A172 (cell line): ENCODE data around the gene YIPF5. TPM values are rescaled to one million over a fixed set of nuclear protein-coding genes. Genes with fewer than 3 reads are reported as not detected.
A peak's percentile ranks its signal among the peaks of the same experiment; 100 is the strongest.

ENCODE experiments used
- DNase-seq: peaks from one replicate; pipeline ENCODE4 v3.0.0-alpha.2; 2015; ENCODE audit warnings: low spot score
- total RNA-seq: library from RNA; depleted of rRNA; stranded (reverse); fragments of >200 nt; shearing (Covaris generic); gene quantifications from 2 replicates; pipeline ENCODE4 v1.2.3, GENCODE V29; 2014; rRNA removed

YIPF5 gene
- total RNA-seq, 1 experiment from 2014 or later, result 68.3 TPM

DNA sequence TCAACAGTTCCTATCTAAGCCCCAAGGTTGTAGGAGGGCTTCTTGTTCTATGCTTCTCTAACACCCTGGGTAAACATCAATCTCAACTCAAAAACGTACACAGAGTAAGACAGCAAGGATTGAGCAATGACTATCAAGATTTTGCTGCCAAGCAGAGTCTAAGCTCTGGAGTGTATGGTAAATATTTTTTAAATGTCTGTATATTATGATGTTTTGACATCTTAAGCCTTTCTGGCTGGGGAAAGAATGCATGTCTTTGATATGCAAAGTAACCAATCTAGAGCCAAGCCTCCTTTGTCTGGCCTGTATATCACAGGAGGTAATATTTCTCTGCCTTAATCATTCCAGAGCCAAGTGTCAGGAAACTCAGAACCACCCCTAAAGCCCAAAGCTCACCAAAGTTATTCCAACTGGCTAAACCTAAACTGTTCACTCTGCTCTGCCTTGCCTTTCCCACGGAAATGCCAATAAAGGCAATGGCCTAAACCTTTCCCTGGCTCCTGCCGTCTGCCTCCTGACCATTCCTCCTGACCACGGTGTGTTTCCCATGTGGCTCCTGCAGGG, 45.2 kb downstream of the YIPF5 start:
- peak; percentile 8 for DNase-seq

DNA sequence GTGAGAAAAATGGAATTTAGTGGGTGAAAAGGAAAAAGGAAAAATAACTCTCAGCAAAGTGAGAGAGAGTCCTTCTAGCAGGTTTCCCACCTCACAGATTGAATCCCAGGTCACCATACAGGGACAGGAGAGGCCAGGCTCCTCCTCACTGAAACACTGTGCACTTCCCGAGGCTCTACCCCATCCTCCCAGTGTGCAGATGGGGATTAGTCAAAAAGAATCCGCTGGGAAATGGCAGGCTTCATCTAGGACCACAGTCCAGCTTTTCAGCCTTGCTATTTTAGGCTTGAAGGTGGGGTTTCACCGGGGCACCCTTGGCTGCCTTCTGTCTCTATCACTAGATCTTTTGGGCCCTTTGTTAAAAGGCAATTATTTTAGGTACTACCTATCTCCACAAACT, 47.8 kb downstream of the YIPF5 start:
- no peak for DNase-seq

DNA sequence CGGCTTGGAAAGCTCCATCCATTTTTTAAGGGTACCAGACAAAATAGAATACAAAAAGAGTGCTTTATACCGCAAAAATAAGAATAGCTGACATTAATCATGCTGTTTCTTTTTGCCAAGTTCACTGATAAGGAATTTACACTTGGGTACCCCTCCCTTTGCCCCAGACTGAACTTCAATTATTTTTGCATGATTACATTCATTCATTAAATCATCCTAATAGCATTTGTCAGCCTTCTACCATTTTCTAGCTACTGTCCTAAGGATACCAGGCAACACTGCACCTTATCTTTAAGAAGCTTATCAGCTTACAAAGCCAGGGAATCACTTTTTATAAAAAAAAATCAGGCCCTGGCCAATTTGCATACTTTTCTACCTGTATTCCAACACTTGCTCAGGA, 48.4 kb downstream of the YIPF5 start:
- DNase-seq, result no peak

DNA sequence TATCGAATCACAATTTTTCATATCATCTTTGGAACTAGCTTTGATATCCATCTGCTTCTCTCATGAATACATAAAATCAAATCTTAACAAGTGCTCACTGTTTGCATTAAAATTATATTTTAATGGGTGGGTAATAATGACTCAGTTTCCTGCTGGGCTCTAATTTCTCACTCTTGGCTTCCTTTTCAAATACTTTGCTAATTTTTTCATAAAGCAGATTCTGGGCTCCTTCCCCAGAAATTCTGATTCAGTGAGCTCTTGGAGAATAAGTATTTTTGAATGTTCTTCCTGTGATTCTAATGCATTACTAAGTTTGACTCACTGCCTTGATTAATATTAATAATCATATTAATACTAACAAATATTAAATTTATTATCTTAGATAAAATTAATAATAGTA, 48.9 kb downstream of the YIPF5 start:
- no peak for DNase-seq

DNA sequence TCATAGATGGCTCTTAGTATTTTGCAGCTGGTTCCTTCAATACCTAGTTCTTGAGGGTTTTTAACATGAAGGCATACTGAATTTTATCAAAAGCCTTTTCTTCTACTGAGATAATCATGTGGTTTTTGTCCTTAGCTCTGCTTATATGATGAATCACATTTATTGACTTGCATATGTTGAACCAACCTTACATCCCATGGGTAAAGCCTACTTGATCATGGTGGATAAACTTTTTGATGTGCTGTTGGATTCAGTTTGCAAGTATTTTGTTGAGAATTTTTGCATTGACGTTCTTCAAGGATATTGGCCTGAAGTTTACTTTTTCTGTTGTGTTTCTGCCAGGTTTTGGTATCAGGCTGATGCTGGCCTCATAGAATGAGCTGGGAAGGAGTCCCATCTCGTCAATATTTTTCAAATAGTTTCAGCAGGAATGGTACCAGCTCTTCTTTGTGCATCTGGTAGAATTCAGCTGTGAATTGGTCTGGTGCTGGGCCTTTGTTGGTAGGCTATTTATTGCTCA, 49.7 kb downstream of the YIPF5 start:
- DNase-seq, result no peak

DNA sequence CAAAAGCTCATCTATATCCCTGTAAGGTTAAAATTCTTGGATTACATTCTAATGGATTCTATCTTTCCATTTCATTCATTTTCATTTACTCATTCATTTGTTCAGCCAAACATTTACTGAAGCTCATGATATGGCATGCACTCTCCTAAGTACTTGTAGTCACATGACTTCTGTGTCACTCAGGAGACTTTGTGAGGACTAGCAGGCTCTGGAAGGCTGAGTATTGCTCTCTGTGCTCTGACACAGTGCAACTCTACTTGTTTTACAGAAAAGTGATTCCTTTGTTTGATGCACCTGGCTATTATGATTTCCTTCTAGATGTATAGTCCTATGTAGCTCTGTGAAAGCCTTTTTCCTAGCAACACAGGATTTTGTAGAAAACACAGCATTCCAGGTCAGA, 53.0 kb downstream of the YIPF5 start:
- DNase-seq, result no peak

DNA sequence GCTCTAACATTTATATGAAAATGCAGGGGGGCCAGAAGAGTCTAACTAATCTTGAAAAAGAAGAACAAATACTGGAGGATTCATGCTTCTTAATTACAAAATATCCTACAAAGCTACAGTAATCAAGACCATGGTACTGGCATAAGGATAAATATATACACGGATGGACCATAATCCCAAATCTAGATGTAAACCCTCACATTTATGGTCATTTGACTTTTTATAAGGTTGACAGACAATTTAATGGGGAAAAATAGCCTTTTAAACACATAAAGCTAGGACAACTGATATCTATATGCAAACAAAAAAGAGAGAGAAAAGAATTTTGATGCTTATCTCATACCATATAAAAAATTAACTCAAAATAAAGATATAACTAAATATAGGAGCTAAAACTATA, 55.9 kb downstream of the YIPF5 start:
- no peak for DNase-seq

Other genes with a start within 250 kb of the YIPF5 start
- gene KCTD16, start 214 bp upstream of the YIPF5 start, total RNA-seq, result 0.89 and 1.2 TPM in 2 replicates